Naive thymus-derived CD4-positive, alpha-beta T cell (primary cell): ENCODE measurements around the gene IL1RAPL1. TPM values are rescaled to one million over a fixed set of nuclear protein-coding genes. Genes with fewer than 3 reads are reported as not detected.
"Not testable (repeated sequence)": the region's sequence is repeated elsewhere in the genome, so short reads cannot be mapped to it uniquely, and the experiment has no call there.

Experiments used
- ATAC-seq: fragments of 150-1000 bp; cut with Tn5 transposase; 2 replicates; pipeline ENCODE4 v1.10.0; 2021; ENCODE audit warnings: mild to moderate bottlenecking, moderate library complexity
- CTCF ChIA-PET: fragments of 350-600 bp; sonication (Branson Sonifier 250); formaldehyde crosslinking; loops from one replicate; lab custom pipeline; 2021; ENCODE audit warnings: antibody characterized with exemption; lab: Charles Lee
- POLR2A ChIA-PET: fragments of 350-600 bp; sonication (Branson Sonifier 250); formaldehyde crosslinking; loops from one replicate; lab custom pipeline; 2021; ENCODE audit warnings: antibody characterized with exemption, inconsistent platforms; lab: Charles Lee
- DNase-seq, 9 donors: peaks; one replicate each; pipeline versions ENCODE4 v3.0.0 to v3.0.0-alpha.2; 2020 to 2022; ENCODE audit warnings: mixed read lengths in 1 of 9
- H3K27ac ChIP-seq: one replicate; pipeline ENCODE4 v1.7.0; 2013; ENCODE audit warnings: mild to moderate bottlenecking, low read depth, low read length, moderate library complexity
- H3K27me3 ChIP-seq, 2 donors: one replicate each; pipeline ENCODE4 v1.7.0; 2013; ENCODE audit warnings: low read length in 2 of 2, mild to moderate bottlenecking in 2 of 2, moderate library complexity in 2 of 2; ENCODE audit not compliant: control insufficient read depth in 2 of 2, insufficient read depth in 2 of 2
- H3K36me3 ChIP-seq, 3 experiments: 1 replicate in 2 of 3; 2 replicates in 1 of 3; pipeline ENCODE4 v1.7.0; 2013; ENCODE audit warnings: low read length in 3 of 3, mild to moderate bottlenecking in 3 of 3, moderate library complexity in 1 of 3; ENCODE audit not compliant: insufficient read depth in 3 of 3, control insufficient read depth in 2 of 3
- H3K4me1 ChIP-seq, 2 donors: one replicate each; pipeline ENCODE4 v1.7.0; 2013; ENCODE audit warnings: low read length in 2 of 2, mild to moderate bottlenecking in 2 of 2, moderate library complexity in 1 of 2; ENCODE audit not compliant: control insufficient read depth in 2 of 2, insufficient read depth in 2 of 2
- H3K4me3 ChIP-seq: 2 replicates; pipeline ENCODE4 v1.7.0; 2013; ENCODE audit warnings: mild to moderate bottlenecking, low read length
- H3K9me3 ChIP-seq, 3 experiments: 1 replicate in 2 of 3; 2 replicates in 1 of 3; pipeline ENCODE4 v1.7.0; 2013; ENCODE audit warnings: low read length in 3 of 3; ENCODE audit not compliant: control insufficient read depth in 2 of 3
- H3K27ac Mint-ChIP-seq, 9 donors: one replicate each; pipeline ENCODE4 v1.8.0; 2020 to 2022; ENCODE audit warnings: mixed read lengths in 9 of 9, mild to moderate bottlenecking in 8 of 9, moderate library complexity in 5 of 9, inconsistent platforms in 2 of 9
- H3K27me3 Mint-ChIP-seq, 5 donors: one replicate each; pipeline ENCODE4 v1.8.0; 2021 to 2022; ENCODE audit warnings: mixed read lengths in 5 of 5, mild to moderate bottlenecking in 1 of 5
- H3K36me3 Mint-ChIP-seq, 5 donors: one replicate each; pipeline ENCODE4 v1.8.0; 2020 to 2022; ENCODE audit warnings: mixed read lengths in 5 of 5, mild to moderate bottlenecking in 3 of 5, inconsistent platforms in 1 of 5
- H3K4me1 Mint-ChIP-seq, 7 donors: one replicate each; pipeline ENCODE4 v1.8.0; 2020 to 2022; ENCODE audit warnings: mixed read lengths in 7 of 7, mild to moderate bottlenecking in 3 of 7, inconsistent platforms in 1 of 7
- H3K4me3 Mint-ChIP-seq, 10 donors: one replicate each; pipeline ENCODE4 v1.8.0; 2020 to 2022; ENCODE audit warnings: mild to moderate bottlenecking in 10 of 10, mixed read lengths in 10 of 10, moderate library complexity in 6 of 10, inconsistent platforms in 2 of 10
- H3K9me3 Mint-ChIP-seq, 11 donors: one replicate each; pipeline ENCODE4 v1.8.0; 2020 to 2022; ENCODE audit warnings: mixed read lengths in 11 of 11, mild to moderate bottlenecking in 4 of 11, inconsistent platforms in 1 of 11, moderate library complexity in 1 of 11
- intact Hi-C, 2 donors: fragments of 100-400 bp; cut with micrococcal nuclease; formaldehyde crosslinking; loops; one replicate each; pipeline ENCODE4 v1.15.1; 2023
- polyA plus RNA-seq, 2 donors: library from polyadenylated mRNA; unstranded; fragments of 300-500 nt; fragmentation: Illumina TruSeq; gene quantifications; one replicate each; pipeline ENCODE4 v1.2.3, GENCODE V29; 2021
- total RNA-seq, 6 experiments: library from RNA in 5 of 6; stranded (reverse) in 5 of 6; gene quantifications; 1 replicate in 5 of 6; 2 replicates in 1 of 6; pipeline ENCODE4 v1.2.3 and lab custom pipeline; 2021 to 2026

IL1RAPL1 gene
- total and polyA plus RNA-seq, 7 experiments from 2014 or later, result not detected

DNA sequence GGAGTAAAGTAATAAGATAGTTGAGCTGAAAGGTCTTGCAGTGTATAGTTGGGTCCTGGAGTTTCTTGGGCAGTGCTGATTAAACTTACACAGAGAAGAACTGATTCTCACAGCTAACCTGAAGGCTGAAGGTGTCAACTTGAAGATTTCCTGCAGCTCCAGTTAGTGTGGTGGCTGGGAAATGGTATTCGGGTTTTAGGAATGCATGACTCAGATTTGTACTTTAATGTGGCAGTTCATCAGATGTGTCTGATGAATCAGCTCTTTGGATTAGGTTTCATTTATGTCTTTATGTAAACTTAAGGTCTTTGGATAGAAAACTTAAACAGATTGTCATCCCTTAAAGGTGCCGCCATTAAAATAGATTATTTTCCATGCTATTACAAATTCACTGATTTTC, 200.0 kb downstream of the IL1RAPL1 start:
- ChIA-PET POLR2A (no interaction called here), CTCF (no interaction called here)
- no peaks in the 10 kb centered on the region for H3K27me3 Mint-ChIP-seq
- intact Hi-C loops, result no loop called here
- H3K4me3 Mint-ChIP-seq, result no peak overlapping the region
- no peak for ATAC-seq
- Histone ChIP-seq H3K27ac (no peak overlapping the region), H3K9me3 (no peaks in the 10 kb centered on the region), H3K4me1 (no peaks in the 10 kb centered on the region), H3K4me3 (no peak overlapping the region), H3K27me3 (no peaks in the 10 kb centered on the region), H3K36me3 (no peaks in the 10 kb centered on the region)
- no peaks in the 10 kb centered on the region for H3K36me3 Mint-ChIP-seq
- peaks cover 0 to 12% (median 2%) of the 10 kb centered on the region in 11 donors for H3K9me3 Mint-ChIP-seq
- DNase-seq, result no peak
- no peaks in the 10 kb centered on the region for H3K4me1 Mint-ChIP-seq
- no peak overlapping the region for H3K27ac Mint-ChIP-seq

- H3K27ac Mint-ChIP-seq, DNase-seq, CTCF ChIA-PET, H3K4me1 ChIP-seq, H3K27ac ChIP-seq, POLR2A ChIA-PET, H3K4me1 Mint-ChIP-seq, H3K4me3 Mint-ChIP-seq, H3K27me3 ChIP-seq, H3K36me3 Mint-ChIP-seq, H3K27me3 Mint-ChIP-seq, H3K9me3 ChIP-seq, ATAC-seq, H3K4me3 ChIP-seq, intact Hi-C loops, H3K36me3 ChIP-seq: not testable (repeated sequence)
- H3K9me3 Mint-ChIP-seq, result peaks cover 4 to 19% (median 8%) of the 10 kb centered on the region in 11 donors
These were observed 213.4 kb downstream of the IL1RAPL1 start for GRCh38 chrX:28800671-28801070.

DNA sequence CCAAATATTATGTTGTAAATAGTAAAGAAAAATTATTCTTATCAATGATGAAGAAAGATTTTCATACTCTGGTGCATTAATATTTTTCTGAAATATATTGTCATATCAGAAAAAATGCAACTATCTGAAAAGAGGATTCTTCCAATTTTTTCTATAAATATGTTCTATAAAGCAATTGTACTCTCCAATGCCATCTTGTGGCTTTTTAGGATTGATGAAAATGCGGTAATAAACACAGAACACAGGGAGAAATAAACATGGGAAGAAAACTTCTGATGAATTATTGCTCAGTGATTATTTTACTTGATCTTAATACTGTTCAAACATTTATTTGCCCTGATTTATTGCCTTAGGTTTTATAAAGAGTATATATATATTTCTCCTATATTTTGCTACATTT, 215.4 kb downstream of the IL1RAPL1 start:
- H3K27ac ChIP-seq, result no peak overlapping the region
- no peaks in the 10 kb centered on the region for H3K36me3 Mint-ChIP-seq
- no peak for DNase-seq
- H3K4me3 Mint-ChIP-seq, result no peak overlapping the region
- no peaks in the 10 kb centered on the region for H3K9me3 ChIP-seq
- ChIA-PET CTCF (no interaction called here), POLR2A (no interaction called here)
- no peaks in the 10 kb centered on the region for H3K36me3 ChIP-seq
- no peak overlapping the region for H3K4me3 ChIP-seq
- intact Hi-C loops, result no loop called here
- ATAC-seq, result no peak
- H3K27me3 ChIP-seq, result no peaks in the 10 kb centered on the region
- peaks cover 0 to 12% (median 5%) of the 10 kb centered on the region in 11 donors for H3K9me3 Mint-ChIP-seq
- H3K27ac Mint-ChIP-seq, result no peak overlapping the region
- H3K4me1 Mint-ChIP-seq, result peaks cover 0 to 2% (median 0%) of the 10 kb centered on the region in 7 donors
- H3K4me1 ChIP-seq, result no peaks in the 10 kb centered on the region
- no peaks in the 10 kb centered on the region for H3K27me3 Mint-ChIP-seq

DNA sequence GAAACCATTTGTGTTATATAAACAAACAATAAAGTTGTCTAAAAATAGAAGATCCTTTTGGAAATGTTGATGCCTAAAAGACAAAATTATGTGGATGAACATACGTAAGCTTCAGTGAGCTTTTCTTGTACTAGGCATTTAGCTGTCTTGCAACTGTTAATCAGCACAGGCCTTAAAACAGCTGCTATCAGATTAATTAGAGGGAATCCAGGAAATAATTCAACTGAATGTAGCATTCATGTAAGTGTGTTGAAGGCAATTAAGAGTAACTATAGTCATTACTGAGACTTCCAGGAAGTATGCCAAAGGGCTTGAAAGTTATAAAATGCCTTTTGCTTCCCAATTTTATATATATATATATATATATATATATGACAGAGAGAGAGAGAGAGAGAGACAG, 248.7 kb downstream of the IL1RAPL1 start:
- ATAC-seq (no peak), DNase-seq (no peak)
- Mint-ChIP-seq H3K4me1 (no peaks in the 10 kb centered on the region), H3K27me3 (no peaks in the 10 kb centered on the region), H3K27ac (no peak overlapping the region), H3K36me3 (no peaks in the 10 kb centered on the region), H3K9me3 (peaks cover 0 to 3% (median 0%) of the 10 kb centered on the region in 11 donors), H3K4me3 (no peak overlapping the region)
- no peaks in the 10 kb centered on the region for H3K9me3 ChIP-seq
- no peaks in the 10 kb centered on the region for H3K36me3 ChIP-seq
- CTCF ChIA-PET, result no interaction called here
- no peaks in the 10 kb centered on the region for H3K27me3 ChIP-seq
- intact Hi-C loops, result no loop called here
- no peaks in the 10 kb centered on the region for H3K4me1 ChIP-seq
- H3K27ac ChIP-seq, result no peak overlapping the region
- POLR2A ChIA-PET, result no interaction called here
- H3K4me3 ChIP-seq, result no peak overlapping the region

- POLR2A ChIA-PET, result no interaction called here
- ATAC-seq (no peak), DNase-seq (no peak)
- no peaks in the 10 kb centered on the region for H3K9me3 ChIP-seq
- no peaks in the 10 kb centered on the region for H3K4me1 ChIP-seq
- H3K27ac Mint-ChIP-seq, result no peak overlapping the region
- intact Hi-C loops, result no loop called here
- H3K27me3 ChIP-seq, result no peaks in the 10 kb centered on the region
- H3K36me3 Mint-ChIP-seq, result no peaks in the 10 kb centered on the region
- H3K9me3 Mint-ChIP-seq, result peaks cover 0 to 6% (median 2%) of the 10 kb centered on the region in 11 donors
- no peaks in the 10 kb centered on the region for H3K27me3 Mint-ChIP-seq
- no peaks in the 10 kb centered on the region for H3K36me3 ChIP-seq
- no peak overlapping the region for H3K27ac ChIP-seq
- H3K4me3 ChIP-seq, result no peak overlapping the region
- H3K4me3 Mint-ChIP-seq, result no peak overlapping the region
- no peaks in the 10 kb centered on the region for H3K4me1 Mint-ChIP-seq
- CTCF ChIA-PET, result no interaction called here
These were observed 256.6 kb downstream of the IL1RAPL1 start for GRCh38 chrX:28843817-28844216.

DNA sequence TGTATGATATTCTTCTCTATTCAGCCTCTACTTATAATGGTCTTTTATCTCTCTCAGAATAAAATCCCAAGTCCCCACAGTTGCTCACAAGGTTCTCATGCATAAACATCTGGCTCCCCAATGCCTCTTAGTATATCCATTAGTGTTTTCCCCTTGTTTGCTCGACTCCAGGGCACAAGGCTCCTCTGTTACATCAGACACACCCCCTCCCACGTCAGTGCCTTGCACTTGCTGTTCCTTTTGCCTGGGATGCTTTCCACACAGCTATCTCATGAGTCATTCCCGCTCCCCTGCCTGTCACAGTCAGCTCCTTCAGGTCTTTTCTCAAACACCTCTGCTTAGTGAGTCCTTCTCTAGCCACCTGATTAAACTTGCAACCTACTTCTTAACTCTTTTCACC, 260.2 kb downstream of the IL1RAPL1 start:
- ChIA-PET POLR2A (no interaction called here), CTCF (no interaction called here)
- no peak for ATAC-seq
- Mint-ChIP-seq H3K4me3 (no peak overlapping the region), H3K27me3 (no peaks in the 10 kb centered on the region), H3K4me1 (no peaks in the 10 kb centered on the region), H3K27ac (no peak overlapping the region), H3K36me3 (no peaks in the 10 kb centered on the region), H3K9me3 (peaks cover 0 to 6% (median 2%) of the 10 kb centered on the region in 11 donors)
- Histone ChIP-seq H3K27me3 (no peaks in the 10 kb centered on the region), H3K4me3 (no peak overlapping the region), H3K36me3 (no peaks in the 10 kb centered on the region), H3K9me3 (no peaks in the 10 kb centered on the region), H3K4me1 (no peaks in the 10 kb centered on the region), H3K27ac (no peak overlapping the region)
- intact Hi-C loops, result no loop called here
- DNase-seq, result no peak

DNA sequence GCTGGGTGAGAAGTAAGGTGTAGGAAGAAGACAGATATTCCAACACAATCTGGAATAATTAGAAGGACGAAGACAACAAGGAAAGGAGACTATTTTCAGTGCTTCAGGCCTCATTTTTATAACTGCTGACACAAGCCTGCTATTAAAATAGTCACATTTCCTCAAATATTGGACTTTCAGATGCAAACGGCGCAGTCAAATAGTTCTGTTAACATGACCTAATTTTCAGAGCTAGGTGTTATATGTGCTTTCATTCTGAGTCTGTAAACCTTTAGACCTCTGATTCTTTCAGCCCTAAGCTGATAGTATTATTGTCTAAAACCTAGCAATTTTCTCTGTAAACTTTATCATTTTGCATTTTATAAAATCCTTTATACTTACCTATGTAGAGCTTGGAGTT, 261.5 kb downstream of the IL1RAPL1 start:
- no peaks in the 10 kb centered on the region for H3K9me3 ChIP-seq
- no peak overlapping the region for H3K4me3 ChIP-seq
- Mint-ChIP-seq H3K36me3 (no peaks in the 10 kb centered on the region), H3K4me1 (no peaks in the 10 kb centered on the region), H3K4me3 (no peak overlapping the region), H3K27ac (no peak overlapping the region), H3K9me3 (peaks cover 0 to 7% (median 2%) of the 10 kb centered on the region in 11 donors), H3K27me3 (no peaks in the 10 kb centered on the region)
- no peaks in the 10 kb centered on the region for H3K4me1 ChIP-seq
- CTCF ChIA-PET, result no interaction called here
- no peaks in the 10 kb centered on the region for H3K27me3 ChIP-seq
- ATAC-seq, result no peak
- H3K27ac ChIP-seq, result no peak overlapping the region
- intact Hi-C loops, result no loop called here
- H3K36me3 ChIP-seq, result no peaks in the 10 kb centered on the region
- no peak for DNase-seq
- POLR2A ChIA-PET, result no interaction called here
